Body of pancreas (tissue), 4 donors: ENCODE results near the gene ATF3. TPM values are rescaled to one million over a fixed set of nuclear protein-coding genes. Genes with fewer than 3 reads are reported as not detected.

ENCODE experiments used
- ATAC-seq: fragments of 150-250 bp; one replicate; pipeline ENCODE4 v1.9.1; 2016
- DNase-seq, 4 donors: peaks; one replicate each; pipeline ENCODE4 v3.0.0-alpha.2; 2019
- H3K27ac ChIP-seq, 4 donors: fragments of 200-600 bp; sonication (generic); 1 replicate in 3 of 4; 2 replicates in 1 of 4; pipeline versions ENCODE4 v1.5.1 to v1.6.1; 2016 to 2019; ENCODE audit warnings: mild to moderate bottlenecking in 1 of 4, mixed read lengths in 1 of 4, moderate library complexity in 1 of 4
- H3K27me3 ChIP-seq, 2 donors: fragments of 200-600 bp; sonication (generic); one replicate each; pipeline ENCODE4 v1.6.0; 2016; ENCODE audit warnings: mild to moderate bottlenecking in 1 of 2
- H3K36me3 ChIP-seq, 2 donors: fragments of 200-600 bp; sonication (generic); replicated peaks in 1 of 2; 2 replicates each; pipeline ENCODE4 v1.5.1; 2016; ENCODE audit warnings: low read depth in 2 of 2; ENCODE audit not compliant: insufficient read depth in 1 of 2
- H3K4me1 ChIP-seq: fragments of 200-600 bp; sonication (generic); one replicate; pipeline ENCODE4 v1.6.0; 2016
- H3K4me3 ChIP-seq, 2 donors: fragments of 200-600 bp; sonication (generic); 1 replicate in 1 of 2; 2 replicates in 1 of 2; pipeline ENCODE4 v1.5.1; 2016 to 2019
- H3K9me3 ChIP-seq, 3 donors: fragments of 200-600 bp; sonication (generic); 1 replicate in 2 of 3; 2 replicates in 1 of 3; pipeline ENCODE4 v1.5.1; 2016
- CTCF ChIP-seq, 7 experiments: fragments of 450-650 bp in 4 of 7; fragments of 200-600 bp in 3 of 7; sonication (generic) in 3 of 7; IDR thresholded peaks; one replicate each; pipeline ENCODE4 v1.5.1; 2016 to 2019; ENCODE audit warnings: antibody characterized with exemption in 7 of 7
- POLR2A ChIP-seq, 3 donors: fragments of 450-650 bp; IDR thresholded peaks; one replicate each; pipeline ENCODE4 v1.6.1; 2016; ENCODE audit warnings: antibody characterized with exemption in 3 of 3, mild to moderate bottlenecking in 2 of 3
- WGBS, 2 donors: methylation state at CpG; one replicate each; pipeline ENCODE4 v1.1.5; 2017; 5-methylcytosine and 5-hydroxymethylcytosine counted together
- intact Hi-C: fragments of 100-400 bp; cut with DNase I; formaldehyde crosslinking; loops from one replicate; pipeline ENCODE4 v1.15.1; 2023
- total RNA-seq, 2 donors: library from RNA; depleted of rRNA; stranded (reverse); fragments of >200 nt; gene quantifications; one replicate each; pipeline ENCODE4 v1.1.0, GENCODE V29; 2016

Gene ATF3
- total RNA-seq, 2 donors from 2014 or later = 8.6 to 27.0 TPM

GRCh38 chr1:212669102-212669501 is 60.5 kb downstream of the ATF3 start:
- DNase-seq = no peak

DNA sequence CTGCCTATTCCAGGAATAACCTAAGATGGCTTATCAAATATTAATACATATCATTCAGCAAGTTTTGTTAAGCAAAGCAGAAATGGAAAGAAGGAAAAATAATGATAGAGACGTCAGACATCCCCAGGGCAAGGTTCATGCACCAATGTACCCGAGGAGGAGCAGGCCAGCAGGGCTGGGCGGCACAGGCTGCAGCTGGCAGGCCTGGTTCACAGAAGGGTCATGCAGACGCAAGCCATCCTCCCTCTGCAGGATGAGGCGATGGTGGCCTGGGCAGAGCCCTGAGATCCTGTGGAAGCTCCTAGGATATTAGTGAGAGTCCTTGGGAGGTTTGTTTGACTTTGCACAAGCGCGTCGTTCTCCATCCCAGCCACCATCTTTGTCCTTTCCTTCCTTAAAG is 61.0 kb downstream of the ATF3 start:
- intact Hi-C loops = no loop called here
- 71 to 79% methylated on average over 8 of the region's 8 CpGs for WGBS, 2 donors
- no peak for TF ChIP-seq POLR2A (IDR thresholded peaks at IDR 0.05)
- TF ChIP-seq CTCF (IDR thresholded peaks at IDR 0.05) = no peak
- H3K4me3 ChIP-seq = no peak overlapping the region
- no peaks in the 10 kb centered on the region for H3K27me3 ChIP-seq
- H3K4me1 ChIP-seq = no peaks in the 10 kb centered on the region
- ATAC-seq = no peak
- no peaks in the 10 kb centered on the region for H3K9me3 ChIP-seq
- no peak for DNase-seq
- no peaks in the 10 kb centered on the region for H3K36me3 ChIP-seq
- no peak overlapping the region for H3K27ac ChIP-seq

More at GRCh38 chr1:212669102-212669501, 60.5 kb downstream of the ATF3 start:
- H3K27ac ChIP-seq = no peak overlapping the region
- H3K27me3 ChIP-seq = no peaks in the 10 kb centered on the region
- no peaks in the 10 kb centered on the region for H3K36me3 ChIP-seq
- no peaks in the 10 kb centered on the region for H3K9me3 ChIP-seq
- 76 to 88% methylated on average over 2 of the region's 2 CpGs for WGBS, 2 donors
- peak in 1 of 7 experiments; percentile 4 for TF ChIP-seq CTCF (IDR thresholded peaks at IDR 0.05)
- no peak for TF ChIP-seq POLR2A (IDR thresholded peaks at IDR 0.05)
- H3K4me1 ChIP-seq = no peaks in the 10 kb centered on the region
- H3K4me3 ChIP-seq = no peak overlapping the region
- intact Hi-C loops = no loop called here
- no peak for ATAC-seq

DNA sequence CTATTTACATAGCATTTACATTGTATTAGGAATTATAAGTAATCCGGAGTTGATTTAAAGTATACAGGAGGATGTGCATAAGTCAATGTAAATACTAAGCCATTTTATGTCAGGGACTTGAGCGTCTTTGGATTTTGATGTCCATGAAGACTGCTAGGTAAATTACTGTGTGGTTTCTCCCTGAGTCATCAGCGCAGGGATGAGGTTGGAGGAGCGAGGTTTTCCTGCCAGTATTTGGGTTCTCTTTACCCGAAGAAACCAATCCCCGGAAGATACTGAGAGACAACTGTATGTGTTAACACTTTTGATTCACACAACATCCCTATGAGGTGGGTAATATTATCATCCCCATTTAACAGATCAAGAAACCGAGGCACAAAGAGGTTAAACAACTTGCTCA is 61.7 kb downstream of the ATF3 start:
- Histone ChIP-seq H3K4me3 (no peak overlapping the region), H3K4me1 (no peaks in the 10 kb centered on the region), H3K27me3 (no peaks in the 10 kb centered on the region), H3K27ac (no peak overlapping the region), H3K36me3 (no peaks in the 10 kb centered on the region), H3K9me3 (no peaks in the 10 kb centered on the region)
- intact Hi-C loops = no loop called here
- no peak for ATAC-seq
- TF ChIP-seq CTCF (IDR thresholded peaks at IDR 0.05) = no peak
- no peak for TF ChIP-seq POLR2A (IDR thresholded peaks at IDR 0.05)
- 76 to 82% methylated on average over 7 of the region's 7 CpGs for WGBS, 2 donors
- DNase-seq = no peak

Other genes starting within 250 kb of the ATF3 start
- gene PACC1, start 193.9 kb upstream of the ATF3 start, total RNA-seq = 1 to 10 TPM in 1 of 2 donors, not detected in 1; 4.2 TPM
- 10 to 100 TPM; 85.4 to 89.7 TPM for gene NENF, start 175.8 kb upstream of the ATF3 start, total RNA-seq
- 1 to 10 TPM in 1 of 2 donors, not detected in 1; 3.4 TPM for gene BATF3, start 91.1 kb downstream of the ATF3 start, total RNA-seq
- gene NSL1, start 183.0 kb downstream of the ATF3 start, total RNA-seq = 10 to 100 TPM; 13.8 to 35.8 TPM
- 10 to 100 TPM in 1 of 2 donors, 1 to 10 TPM in 1; 6.3 to 10.6 TPM for gene TATDN3, start 183.1 kb downstream of the ATF3 start, total RNA-seq
- not detected for gene SPATA45, start 238.9 kb downstream of the ATF3 start, total RNA-seq
- 1 to 10 TPM; 4.2 to 4.6 TPM for gene FLVCR1, start 249.5 kb downstream of the ATF3 start, total RNA-seq